Right atrium auricular region (tissue), 2 donors: ENCODE measurements around the gene TAPBPL. TPM values are rescaled to one million over a fixed set of nuclear protein-coding genes. Genes with fewer than 3 reads are reported as not detected.

ENCODE experiments used
- DNase-seq: peaks from one replicate; pipeline ENCODE4 v3.0.0-alpha.2; 2019; ENCODE audit warnings: low spot score
- H3K27ac ChIP-seq, 2 donors: fragments of 200-600 bp; sonication (generic); 1 replicate in 1 of 2; 2 replicates in 1 of 2; pipeline ENCODE4 v1.5.1; 2016 to 2019
- H3K27me3 ChIP-seq, 2 donors: fragments of 200-600 bp; sonication (generic); one replicate each; pipeline versions ENCODE4 v1.5.1 to v1.6.0; 2017 to 2019
- H3K36me3 ChIP-seq: fragments of 200-600 bp; sonication (generic); one replicate; pipeline ENCODE4 v1.5.1; 2016
- H3K4me1 ChIP-seq, 2 donors: fragments of 200-600 bp; sonication (generic); one replicate each; pipeline versions ENCODE4 v1.5.1 to v1.6.0; 2017 to 2019
- H3K4me3 ChIP-seq, 2 donors: fragments of 200-600 bp; sonication (generic); 1 replicate in 1 of 2; 2 replicates in 1 of 2; pipeline ENCODE4 v1.5.1; 2017 to 2019; ENCODE audit warnings: mild to moderate bottlenecking in 1 of 2, moderate library complexity in 1 of 2
- H3K9me3 ChIP-seq, 2 donors: fragments of 200-600 bp; sonication (generic); one replicate each; pipeline ENCODE4 v1.5.1; 2019
- total RNA-seq, 2 donors: library from RNA; depleted of rRNA; stranded (reverse); fragments of >200 nt; gene quantifications; one replicate each; pipeline ENCODE4 v1.1.0, GENCODE V29; 2016
- TF ChIP-seq, protein P1 (sequence below), 2 donors: fragments of 200-600 bp; sonication (generic); IDR thresholded peaks; one replicate each; pipeline ENCODE4 v1.5.1; 2019; ENCODE audit warnings: antibody characterized with exemption in 2 of 2

TAPBPL gene
- total RNA-seq, 2 donors from 2014 or later = 14.5 to 16.9 TPM

DNA sequence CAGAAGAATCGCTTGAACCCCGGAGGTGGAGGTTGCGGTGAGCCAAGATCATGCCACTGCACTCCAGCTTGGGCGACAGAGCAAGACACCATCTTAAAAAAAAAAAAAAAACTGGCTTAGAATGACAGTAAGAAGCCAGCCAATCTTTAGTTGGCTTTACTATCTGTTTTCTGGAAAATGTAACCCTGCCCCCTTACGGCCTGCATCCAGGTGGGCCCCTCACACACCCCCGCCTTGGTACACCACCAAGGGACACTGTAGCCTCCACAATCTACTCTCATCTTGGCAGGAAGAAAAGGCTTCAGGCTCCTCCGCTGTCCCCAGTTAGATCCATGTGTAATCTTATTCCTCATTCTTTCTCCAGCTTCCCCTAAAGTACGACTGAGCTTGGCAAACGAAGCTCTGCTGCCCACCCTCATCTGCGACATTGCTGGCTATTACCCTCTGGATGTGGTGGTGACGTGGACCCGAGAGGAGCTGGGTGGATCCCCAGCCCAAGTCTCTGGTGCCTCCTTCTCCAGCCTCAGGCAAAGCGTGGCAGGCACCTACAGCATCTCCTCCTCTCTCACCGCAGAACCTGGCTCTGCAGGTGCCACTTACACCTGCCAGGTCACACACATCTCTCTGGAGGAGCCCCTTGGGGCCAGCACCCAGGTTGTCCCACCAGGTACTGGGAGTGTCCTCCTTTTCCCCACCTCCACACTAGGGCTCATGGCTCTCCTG, 6.6 kb downstream of the TAPBPL start:
- Histone ChIP-seq H3K4me3 (no peak overlapping the region), H3K9me3 (no peaks in the 10 kb centered on the region), H3K27ac (no peak overlapping the region), H3K27me3 (no peaks in the 10 kb centered on the region), H3K36me3 (peaks cover 74% of the 10 kb centered on the region), H3K4me1 (peaks cover 0 to 22% of the 10 kb centered on the region in 2 donors)
- DNase-seq = no peak
- TF ChIP-seq, protein P1, sequence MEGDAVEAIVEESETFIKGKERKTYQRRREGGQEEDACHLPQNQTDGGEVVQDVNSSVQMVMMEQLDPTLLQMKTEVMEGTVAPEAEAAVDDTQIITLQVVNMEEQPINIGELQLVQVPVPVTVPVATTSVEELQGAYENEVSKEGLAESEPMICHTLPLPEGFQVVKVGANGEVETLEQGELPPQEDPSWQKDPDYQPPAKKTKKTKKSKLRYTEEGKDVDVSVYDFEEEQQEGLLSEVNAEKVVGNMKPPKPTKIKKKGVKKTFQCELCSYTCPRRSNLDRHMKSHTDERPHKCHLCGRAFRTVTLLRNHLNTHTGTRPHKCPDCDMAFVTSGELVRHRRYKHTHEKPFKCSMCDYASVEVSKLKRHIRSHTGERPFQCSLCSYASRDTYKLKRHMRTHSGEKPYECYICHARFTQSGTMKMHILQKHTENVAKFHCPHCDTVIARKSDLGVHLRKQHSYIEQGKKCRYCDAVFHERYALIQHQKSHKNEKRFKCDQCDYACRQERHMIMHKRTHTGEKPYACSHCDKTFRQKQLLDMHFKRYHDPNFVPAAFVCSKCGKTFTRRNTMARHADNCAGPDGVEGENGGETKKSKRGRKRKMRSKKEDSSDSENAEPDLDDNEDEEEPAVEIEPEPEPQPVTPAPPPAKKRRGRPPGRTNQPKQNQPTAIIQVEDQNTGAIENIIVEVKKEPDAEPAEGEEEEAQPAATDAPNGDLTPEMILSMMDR (IDR thresholded peaks at IDR 0.05) = no peak

DNA sequence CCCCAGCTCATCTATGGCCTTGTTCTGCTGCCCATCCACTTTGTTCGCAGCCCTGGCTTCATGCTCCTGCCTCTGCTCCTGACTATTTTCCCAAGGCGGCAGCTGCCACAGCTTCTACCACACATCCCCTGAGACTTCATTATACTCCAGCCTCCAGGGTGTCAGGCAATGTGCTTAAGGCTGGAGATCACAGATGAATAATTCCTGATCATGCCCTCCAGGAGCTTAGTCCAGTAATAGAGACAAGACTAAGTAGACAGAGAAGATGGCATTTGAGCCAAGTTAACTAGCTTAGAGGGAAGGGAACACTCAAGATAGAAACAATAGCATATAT, 7.1 kb downstream of the TAPBPL start:
- peaks cover 80% of the 10 kb centered on the region for H3K36me3 ChIP-seq
- H3K4me1 ChIP-seq = peaks cover 0 to 21% of the 10 kb centered on the region in 2 donors
- DNase-seq = no peak
- H3K4me3 ChIP-seq = no peak overlapping the region
- TF ChIP-seq, protein P1 (IDR thresholded peaks at IDR 0.05) = no peak
- no peak overlapping the region for H3K27ac ChIP-seq
- no peaks in the 10 kb centered on the region for H3K9me3 ChIP-seq
- H3K27me3 ChIP-seq = no peaks in the 10 kb centered on the region

DNA sequence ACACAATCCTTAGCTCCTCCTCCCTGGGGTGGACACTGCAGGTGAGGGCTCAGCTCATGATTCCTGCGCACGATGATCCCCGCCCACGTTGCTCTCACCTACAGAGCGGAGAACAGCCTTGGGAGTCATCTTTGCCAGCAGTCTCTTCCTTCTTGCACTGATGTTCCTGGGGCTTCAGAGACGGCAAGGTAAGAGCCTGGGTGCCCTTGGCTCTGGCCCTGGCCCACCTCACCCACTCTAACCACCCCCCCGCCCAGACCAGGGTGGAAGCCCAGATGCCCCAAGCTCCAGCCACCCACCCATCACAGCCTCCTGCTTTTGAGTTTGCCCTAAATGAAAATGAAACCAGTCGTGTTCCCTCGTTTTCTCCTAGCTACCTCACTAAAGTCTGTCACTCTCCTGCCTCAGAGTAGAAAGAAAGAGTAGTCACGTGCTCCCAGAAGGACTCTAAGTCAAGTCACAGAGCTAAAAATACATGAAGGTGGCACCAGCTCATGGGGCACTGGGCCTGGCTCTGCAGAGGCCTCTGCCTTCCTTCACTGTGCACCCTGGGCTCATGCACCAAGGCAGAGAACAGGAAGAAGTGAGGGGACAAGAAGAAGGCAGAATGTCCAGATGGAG, 9.0 kb downstream of the TAPBPL start:
- H3K36me3 ChIP-seq = peaks cover 89% of the 10 kb centered on the region
- H3K27me3 ChIP-seq = no peaks in the 10 kb centered on the region
- DNase-seq = no peak
- TF ChIP-seq, protein P1 (IDR thresholded peaks at IDR 0.05) = no peak
- peaks cover 0 to 21% of the 10 kb centered on the region in 2 donors for H3K4me1 ChIP-seq
- no peak overlapping the region for H3K4me3 ChIP-seq
- no peaks in the 10 kb centered on the region for H3K9me3 ChIP-seq
- H3K27ac ChIP-seq = peak overlapping the region; percentile 51 to 55

DNA sequence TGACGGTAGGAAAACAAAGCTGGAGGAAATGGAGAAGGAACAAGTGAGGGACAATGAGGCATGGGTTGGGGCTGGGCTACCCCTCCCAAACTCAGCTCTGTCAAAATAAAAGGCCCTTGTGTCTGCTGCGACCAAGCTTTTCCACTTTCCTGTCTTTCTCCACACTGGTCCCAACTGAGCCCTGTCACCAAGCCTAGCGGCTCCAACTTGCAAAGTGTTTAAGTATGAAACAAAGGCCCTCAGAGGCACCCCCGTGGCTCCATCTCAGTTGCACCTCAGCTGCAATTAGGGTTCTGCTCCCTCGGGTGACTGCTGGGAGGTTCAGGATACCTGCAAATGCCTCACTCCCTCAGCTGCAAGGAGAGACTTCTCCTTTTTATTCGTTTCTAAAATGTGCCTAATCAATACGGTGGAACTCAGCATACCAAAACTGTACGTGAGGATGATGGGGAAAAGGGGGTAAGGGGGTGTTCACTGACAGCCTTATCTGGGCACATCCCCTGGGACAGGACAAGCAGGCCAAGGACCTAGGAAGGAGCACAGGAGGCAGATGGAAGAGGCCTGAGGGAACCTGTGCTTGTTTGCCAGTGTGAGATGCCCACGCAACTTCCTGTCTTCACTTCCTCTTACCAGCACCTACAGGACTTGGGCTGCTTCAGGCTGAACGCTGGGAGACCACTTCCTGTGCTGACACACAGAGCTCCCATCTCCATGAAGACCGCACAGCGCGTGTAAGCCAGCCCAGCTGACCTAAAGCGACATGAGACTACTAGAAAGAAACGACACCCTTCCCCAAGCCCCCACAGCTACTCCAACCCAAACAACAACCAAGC, 9.8 kb downstream of the TAPBPL start:
- peak; percentile 64 for DNase-seq
- no peaks in the 10 kb centered on the region for H3K27me3 ChIP-seq
- H3K4me1 ChIP-seq = peaks cover 0 to 21% of the 10 kb centered on the region in 2 donors
- peaks cover 93% of the 10 kb centered on the region for H3K36me3 ChIP-seq
- peak overlapping the region; percentile 51 to 55 for H3K27ac ChIP-seq
- TF ChIP-seq, protein P1 (IDR thresholded peaks at IDR 0.05) = no peak
- no peak overlapping the region for H3K4me3 ChIP-seq
- no peaks in the 10 kb centered on the region for H3K9me3 ChIP-seq

DNA sequence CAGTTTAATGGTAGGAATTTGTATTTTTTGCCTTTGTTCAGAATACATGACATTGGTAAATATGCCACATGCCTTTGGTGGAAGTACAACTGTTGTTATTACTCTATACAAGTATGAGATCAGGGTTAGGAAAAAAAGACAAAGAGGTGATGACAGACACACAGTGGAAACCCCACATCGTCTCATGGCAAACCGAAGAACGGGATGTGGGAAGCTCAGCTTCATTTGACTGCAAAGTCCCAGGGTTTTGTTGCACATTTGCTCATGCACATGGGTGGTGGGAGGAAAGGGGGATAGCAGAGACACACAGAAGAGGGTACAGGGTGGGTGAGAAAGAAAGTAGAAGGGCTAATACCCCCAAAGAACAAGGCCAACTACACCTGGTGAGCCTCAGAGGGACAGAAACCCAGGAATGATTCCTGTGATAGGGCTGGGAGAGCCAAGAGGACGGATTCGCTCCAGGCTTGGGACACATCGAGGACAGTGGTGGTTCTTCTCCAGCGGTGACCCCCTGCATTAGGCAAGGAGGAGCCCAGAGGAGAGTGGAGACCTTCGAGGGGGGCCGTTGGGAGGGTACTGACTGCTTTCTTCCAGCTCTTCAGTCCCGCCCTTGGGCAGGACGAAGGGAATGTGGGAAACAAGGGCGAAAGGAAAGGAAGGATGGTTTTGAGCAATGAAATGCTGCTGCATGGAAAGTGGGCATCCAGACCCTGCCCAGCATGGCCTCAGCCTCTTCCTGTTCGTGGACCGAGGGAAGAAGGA, 10.6 kb downstream of the TAPBPL start:
- DNase-seq = no peak
- Histone ChIP-seq H3K4me1 (peaks cover 0 to 21% of the 10 kb centered on the region in 2 donors), H3K27ac (no peak overlapping the region), H3K36me3 (peaks cover 86% of the 10 kb centered on the region), H3K27me3 (no peaks in the 10 kb centered on the region), H3K4me3 (no peak overlapping the region), H3K9me3 (no peaks in the 10 kb centered on the region)
- TF ChIP-seq, protein P1 (IDR thresholded peaks at IDR 0.05) = no peak
